Panc1 (cell line): ENCODE data around the gene GRIK1. TPM values are rescaled to one million over a fixed set of nuclear protein-coding genes. Genes with fewer than 3 reads are reported as not detected.

Source experiments
- ATAC-seq: fragments of 200-7000 bp; cut with Tn5 transposase; 2 replicates; pipeline ENCODE4 v1.9.1; 2020; ENCODE audit warnings: mild to moderate bottlenecking, moderate library complexity
- BruUV-seq: library from RNA; stranded (reverse); fragments of 400-500 nt; replicated peaks from 2 replicates; lab custom pipeline; 2021; lab: Mats Ljungman, UMichigan
- CTCF ChIA-PET: fragments of 300-600 bp; sonication (Branson Sonifier 250); formaldehyde crosslinking; loops from one replicate; lab custom pipeline; 2022; ENCODE audit warnings: antibody characterized with exemption; lab: Charles Lee
- POLR2A ChIA-PET: fragments of 300-600 bp; sonication (Branson Sonifier 250); formaldehyde crosslinking; loops from one replicate; lab custom pipeline; 2022; ENCODE audit warnings: antibody characterized with exemption; lab: Charles Lee
- DNase-seq: peaks from one replicate; pipeline ENCODE4 v3.0.0-alpha.2; 2010; ENCODE audit warnings: low read depth, low spot score
- H3K27ac ChIP-seq: 2 replicates; pipeline ENCODE4 v1.5.1; 2011; ENCODE audit warnings: mild to moderate bottlenecking, low read length, inconsistent platforms
- H3K27me3 ChIP-seq: fragments of 200-500 bp; sonication (Bioruptor generic); 2 replicates; pipeline ENCODE4 v1.6.0; 2014; ENCODE audit warnings: low read length, inconsistent platforms; ENCODE audit not compliant: control insufficient read depth, insufficient read depth
- H3K36me3 ChIP-seq: fragments of 200-500 bp; sonication (Bioruptor generic); 2 replicates; pipeline ENCODE4 v1.5.1; 2014; ENCODE audit warnings: inconsistent platforms, mild to moderate bottlenecking, low read length, moderate library complexity; ENCODE audit not compliant: control insufficient read depth, insufficient read depth
- H3K4me1 ChIP-seq: 2 replicates; pipeline ENCODE4 v1.5.1; 2011; ENCODE audit warnings: inconsistent platforms, mild to moderate bottlenecking, low read length, moderate library complexity; ENCODE audit not compliant: control insufficient read depth, insufficient read depth
- H3K4me3 ChIP-seq, 2 experiments: 2 replicates each; pipeline ENCODE4 v1.5.1; 2011 to 2012; ENCODE audit warnings: low read depth in 2 of 2, low read length in 2 of 2, mild to moderate bottlenecking in 2 of 2, inconsistent platforms in 1 of 2, moderate library complexity in 1 of 2
- H3K9me3 ChIP-seq: fragments of 200-500 bp; sonication (Bioruptor generic); 2 replicates; pipeline ENCODE4 v1.5.1; 2014; ENCODE audit warnings: low read depth, mild to moderate bottlenecking, inconsistent platforms, low read length, moderate library complexity; ENCODE audit not compliant: control insufficient read depth, insufficient read depth
- CTCF ChIP-seq: fragments of 450-650 bp; IDR thresholded peaks from 2 replicates; pipeline ENCODE4 v1.5.1; 2017; ENCODE audit warnings: mild to moderate bottlenecking
- POLR2AphosphoS5 ChIP-seq: IDR thresholded peaks from 2 replicates; pipeline ENCODE4 v1.6.1; 2012; ENCODE audit warnings: mild to moderate bottlenecking, low read depth, low read length, moderate library complexity
- REST ChIP-seq, 2 experiments: IDR thresholded peaks; 2 replicates each; pipeline ENCODE4 v1.6.1; 2011 to 2012; ENCODE audit warnings: low read depth in 2 of 2, control low read depth in 1 of 2, low read length in 1 of 2, mild to moderate bottlenecking in 1 of 2, moderate library complexity in 1 of 2; ENCODE audit not compliant: insufficient read depth in 1 of 2
- SIN3A ChIP-seq: IDR thresholded peaks from 2 replicates; pipeline ENCODE4 v1.6.1; 2012; ENCODE audit warnings: low read depth, mild to moderate bottlenecking, low read length, moderate library complexity, borderline replicate concordance; ENCODE audit not compliant: insufficient read depth
- TCF7L2 ChIP-seq: IDR thresholded peaks from 2 replicates; pipeline ENCODE4 v1.6.1; 2011; ENCODE audit warnings: mild to moderate bottlenecking, low read depth, low read length, inconsistent platforms
- in situ Hi-C: cut with HindIII; loops from 2 replicates; pipeline ENCODE4 v1.10.0; 2016; ENCODE audit warnings: low sequenced_read_pairs, low pct_unique_long_range_greater_than_20kb
- intact Hi-C: fragments of 100-400 bp; cut with micrococcal nuclease; formaldehyde crosslinking; loops from one replicate; pipeline ENCODE4 v1.10.0; 2022; ENCODE audit not compliant: unreplicated experiment
- total RNA-seq: library from RNA; stranded (reverse); gene quantifications from one replicate; pipeline ENCODE4 v1.2.1, GENCODE V29; 2021; ENCODE audit not compliant: unreplicated experiment

Gene GRIK1
- total RNA-seq, 1 experiment from 2014 or later = not detected

- no peaks in the 10 kb centered on the region for H3K27me3 ChIP-seq
- H3K4me3 ChIP-seq = no peak overlapping the region
- no peaks in the 10 kb centered on the region for H3K4me1 ChIP-seq
- POLR2A ChIA-PET = no interaction called here
- DNase-seq = no peak
- in situ Hi-C loops = no loop called here
- no peak for TF ChIP-seq CTCF
- CTCF ChIA-PET = no interaction called here
- intact Hi-C loops = no loop called here
- no peaks in the 10 kb centered on the region for H3K36me3 ChIP-seq
- H3K9me3 ChIP-seq = no peaks in the 10 kb centered on the region
- ATAC-seq = no peak
- BruUV-seq = no TSS peak
- no peak overlapping the region for H3K27ac ChIP-seq
These were observed 430.7 kb downstream of the GRIK1 start for GRCh38 chr21:29509121-29509520.

DNA sequence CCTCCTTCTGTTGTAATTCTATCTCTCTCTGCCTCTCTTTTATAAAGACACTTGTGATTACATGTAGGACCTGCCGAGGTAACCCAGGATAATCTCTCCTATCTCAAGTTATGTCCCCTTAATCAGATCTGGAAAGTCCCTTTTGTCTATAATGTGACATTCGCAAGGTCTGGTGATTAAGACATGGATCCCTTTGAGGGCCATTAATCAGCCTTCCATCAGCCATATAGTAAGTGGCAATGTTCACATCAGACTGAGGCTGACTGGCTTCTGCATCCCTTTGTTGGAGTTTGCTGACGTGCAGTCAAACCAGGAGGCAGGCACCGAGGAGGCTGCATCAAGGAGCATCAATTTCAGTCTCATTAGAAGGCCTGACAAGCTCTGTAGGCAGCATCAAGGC lies 431.5 kb downstream of the GRIK1 start:
- no peaks in the 10 kb centered on the region for H3K36me3 ChIP-seq
- H3K27ac ChIP-seq = no peak overlapping the region
- no peak for TF ChIP-seq SIN3A
- TF ChIP-seq TCF7L2 = no peak
- TF ChIP-seq CTCF = no peak
- TF ChIP-seq POLR2AphosphoS5 = no peak
- no peak for TF ChIP-seq REST (IDR thresholded peaks at IDR 0.05; ENCODE audit: insufficient read depth in 1 of 2, low read depth in 2 of 2, low read length in 1 of 2)
- intact Hi-C loops (no loop called here), in situ Hi-C loops (no loop called here)
- no peak for DNase-seq
- ATAC-seq = no peak
- no peaks in the 10 kb centered on the region for H3K9me3 ChIP-seq
- ChIA-PET POLR2A (no interaction called here), CTCF (no interaction called here)
- no TSS peak for BruUV-seq
- H3K27me3 ChIP-seq = no peaks in the 10 kb centered on the region
- no peak overlapping the region for H3K4me3 ChIP-seq
- no peaks in the 10 kb centered on the region for H3K4me1 ChIP-seq

DNA sequence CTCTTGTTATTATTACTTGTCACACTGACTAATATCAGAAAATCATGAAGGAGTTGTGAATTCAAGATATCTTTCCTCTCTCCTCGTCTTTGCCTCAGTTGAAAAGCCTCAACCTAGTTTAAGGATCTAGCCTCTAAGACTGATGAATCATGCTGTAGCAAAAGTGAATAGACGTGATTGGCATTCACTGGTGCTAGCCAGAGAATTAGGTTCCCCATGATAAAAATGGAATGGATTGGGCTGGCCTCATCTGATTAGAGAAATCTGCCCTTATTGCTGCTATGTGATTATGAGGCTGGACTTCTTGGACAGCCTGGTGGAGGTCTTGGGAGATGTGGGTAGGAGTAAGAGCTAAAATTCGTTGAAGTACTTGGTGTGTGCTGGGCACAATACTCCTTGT lies 432.8 kb downstream of the GRIK1 start:
- intact Hi-C loops (no loop called here), in situ Hi-C loops (no loop called here)
- no peaks in the 10 kb centered on the region for H3K36me3 ChIP-seq
- H3K4me3 ChIP-seq = no peak overlapping the region
- H3K27me3 ChIP-seq = no peaks in the 10 kb centered on the region
- POLR2A ChIA-PET = no interaction called here
- BruUV-seq = no TSS peak
- no peak for ATAC-seq
- CTCF ChIA-PET = no interaction called here
- no peak overlapping the region for H3K27ac ChIP-seq
- DNase-seq = no peak
- H3K9me3 ChIP-seq = no peaks in the 10 kb centered on the region
- TF ChIP-seq SIN3A (no peak), REST (IDR thresholded peaks at IDR 0.05; ENCODE audit: insufficient read depth in 1 of 2, low read depth in 2 of 2, low read length in 1 of 2) (no peak), POLR2AphosphoS5 (no peak), TCF7L2 (no peak), CTCF (no peak)
- H3K4me1 ChIP-seq = no peaks in the 10 kb centered on the region
